Heart left ventricle (tissue), 13 donors: ENCODE data around the gene LYG1.

Source experiments
- CTCF ChIP-seq, 12 donors: fragments of 200-600 bp; sonication (generic) in 4 of 12; IDR thresholded peaks; one replicate each; pipeline versions ENCODE4 v1.5.0 to v1.8.0; 2018 to 2022; ENCODE audit warnings: antibody characterized with exemption in 12 of 12, mild to moderate bottlenecking in 5 of 12
- POLR2A ChIP-seq, 2 donors: fragments of 450-650 bp; IDR thresholded peaks; one replicate each; pipeline ENCODE4 v1.6.1; 2017; ENCODE audit warnings: antibody characterized with exemption in 2 of 2, mild to moderate bottlenecking in 2 of 2, moderate library complexity in 2 of 2
- donor health status: ischemic (EF 13 %, LVEDD 7.1; RV severe dilation, severe dysfunction).
- donor health status: DM: no; HTN: yes; CAD: no.
- donor health status: DM: no; HTN: no; CAD: no.
- donor health status: ischemic (EF 25% LVEDD 6.9; RV normal size, moderate dysfunction).
- donor health status: ischemic (EF 25% LVEDD 5.7; RV mildly dilated, moderate dysfunction).
- donor health status: ischemic (EF 35%, LVEDD 5.7; RV mildly dilated, moderate dysfunction).
- donor health status: nonischemic (EF 11% LVEDD 7.7; RV severe dilation, severe dysfunction).
- donor health status: DM: yes; HTN: yes; CAD: no.
- donor health status: PGD.
- donor health status: ischemic (EF 29% LVEDD 5.4; RV normal size, mild dysfunction).
- donor health status: nonischemic (EF 23%, LVEDD 6.1; RV moderate dilation, normal function).

GRCh38 chr2:99255491-99256318 is 45.3 kb downstream of the LYG1 start, which contains the start of gene LYG2:
- TF ChIP-seq POLR2A (IDR thresholded peaks at IDR 0.05) (no peak), CTCF (IDR thresholded peaks at IDR 0.05) (no peak)
